DOHH2 (cell line): ENCODE data around the gene MTARC1.

ENCODE experiments used
- H3F3A ChIP-seq: fragments of 200-600 bp; sonication (generic), shearing (Covaris generic); 2 replicates; pipeline ENCODE4 v1.6.0; 2016; ENCODE audit warnings: antibody characterized with exemption, mild to moderate bottlenecking; ENCODE audit not compliant: control insufficient read depth, insufficient read depth
- H3K27ac ChIP-seq: fragments of 200-600 bp; sonication (generic); 2 replicates; pipeline ENCODE4 v1.5.1; 2014; ENCODE audit warnings: low read depth, mild to moderate bottlenecking, low read length, moderate library complexity
- H3K27me3 ChIP-seq: fragments of 200-600 bp; sonication (generic); 2 replicates; pipeline ENCODE4 v1.6.1; 2014; ENCODE audit warnings: mild to moderate bottlenecking, low read length, mixed read lengths; ENCODE audit not compliant: control insufficient read depth
- H3K36me3 ChIP-seq: fragments of 200-600 bp; sonication (generic); 2 replicates; pipeline ENCODE4 v1.6.1; 2014; ENCODE audit warnings: mild to moderate bottlenecking, low read length, moderate library complexity, mixed read lengths; ENCODE audit not compliant: control insufficient read depth
- H3K4me1 ChIP-seq: fragments of 200-600 bp; sonication (generic); 2 replicates; pipeline ENCODE4 v1.6.1; 2014; ENCODE audit warnings: mild to moderate bottlenecking, low read length, mixed read lengths; ENCODE audit not compliant: control insufficient read depth
- H3K4me2 ChIP-seq: fragments of 200-600 bp; sonication (generic); 2 replicates; pipeline ENCODE4 v1.6.0; 2014; ENCODE audit warnings: mild to moderate bottlenecking, low read length, moderate library complexity
- H3K4me3 ChIP-seq: fragments of 200-600 bp; sonication (generic); 2 replicates; pipeline ENCODE4 v1.5.1; 2014; ENCODE audit warnings: mild to moderate bottlenecking, low read length, mixed read lengths
- H3K79me2 ChIP-seq: fragments of 200-600 bp; sonication (generic); 2 replicates; pipeline ENCODE4 v1.6.1; 2014; ENCODE audit warnings: mild to moderate bottlenecking, low read length, mixed read lengths; ENCODE audit not compliant: control insufficient read depth
- H3K9me2 ChIP-seq: fragments of 200-600 bp; sonication (generic); replicated peaks from 2 replicates; pipeline ENCODE4 v1.6.1; 2014; ENCODE audit warnings: mild to moderate bottlenecking, low read length, mixed read lengths; ENCODE audit not compliant: control insufficient read depth
- H3K9me3 ChIP-seq: fragments of 200-600 bp; sonication (generic); 2 replicates; pipeline ENCODE4 v1.6.1; 2014; ENCODE audit warnings: antibody characterized with exemption, low read length, mixed read lengths; ENCODE audit not compliant: control insufficient read depth, insufficient read depth
- H4K20me1 ChIP-seq: fragments of 200-600 bp; sonication (generic); 2 replicates; pipeline ENCODE4 v1.6.0; 2014; ENCODE audit warnings: low read depth, mild to moderate bottlenecking, antibody characterized with exemption, low read length, moderate library complexity; ENCODE audit not compliant: control insufficient read depth, insufficient read depth
- CTCF ChIP-seq: fragments of 200-600 bp; sonication (generic); IDR thresholded peaks from one replicate; pipeline ENCODE4 v1.5.1; 2014; ENCODE audit warnings: antibody characterized with exemption, mild to moderate bottlenecking, low read depth, low read length; ENCODE audit not compliant: poor library complexity, severe bottlenecking
- EZH2phosphoT487 ChIP-seq: fragments of 200-600 bp; sonication (generic); IDR thresholded peaks from 2 replicates; pipeline ENCODE4 v1.6.1; 2017; ENCODE audit warnings: borderline replicate concordance, mild to moderate bottlenecking, antibody characterized with exemption, low read length, moderate library complexity, mixed read lengths

MTARC1 gene

GRCh38 chr1:220786337-220787068 lies at the start of gene MTARC1:
TSS of gene MTARC1 (plus strand) at chr1:220786913. CDS start at chr1:220786945, 32 bp downstream.
- no peaks in the 10 kb centered on the region for H3K9me3 ChIP-seq
- TF ChIP-seq EZH2phosphoT487, result no peak
- no peak for TF ChIP-seq CTCF
- H3F3A ChIP-seq, result no peaks in the 10 kb centered on the region
- H3K27me3 ChIP-seq, result peaks cover 18% of the 10 kb centered on the region
- no peak within 1 kb of the TSS for H3K4me2 ChIP-seq
- no peaks in the 10 kb centered on the region for H3K9me2 ChIP-seq
- no peak within 1 kb of the TSS for H3K27ac ChIP-seq
- H4K20me1 ChIP-seq, result no peaks in the 10 kb centered on the region
- no peaks in the 10 kb centered on the region for H3K4me1 ChIP-seq
- H3K36me3 ChIP-seq, result no peaks in the 10 kb centered on the region
- H3K79me2 ChIP-seq, result no peaks in the 10 kb centered on the region
- H3K4me3 ChIP-seq, result no peak within 1 kb of the TSS

DNA sequence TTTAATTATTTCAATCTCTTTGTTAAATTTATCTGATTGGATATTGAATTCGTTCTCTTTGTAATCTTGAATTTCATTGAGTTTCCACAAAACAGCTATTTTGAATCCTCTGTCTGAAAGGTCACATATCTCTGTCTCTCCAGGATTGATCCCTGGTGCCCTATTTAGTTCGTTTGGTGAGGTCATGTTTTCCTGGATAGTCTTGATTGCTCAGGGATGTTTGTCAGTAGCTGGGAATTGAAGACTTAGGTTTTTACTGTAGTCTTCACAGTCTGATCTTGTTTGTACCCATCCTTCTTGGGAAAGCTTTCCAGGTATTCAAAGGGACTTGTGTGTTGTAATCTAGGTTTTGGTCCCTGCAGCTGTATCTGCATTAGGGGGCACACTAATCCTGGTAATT lies 45.4 kb upstream of the MTARC1 start:
- Histone ChIP-seq H3K27me3 (peaks cover 5% of the 10 kb centered on the region; the same call in 1 of the 2 replicates), H3K4me3 (no peak overlapping the region), H3K79me2 (no peaks in the 10 kb centered on the region), H3K4me1 (no peaks in the 10 kb centered on the region), H4K20me1 (no peaks in the 10 kb centered on the region), H3K27ac (no peak overlapping the region), H3K36me3 (no peaks in the 10 kb centered on the region), H3K4me2 (no peak overlapping the region), H3K9me3 (no peaks in the 10 kb centered on the region), H3K9me2 (no peaks in the 10 kb centered on the region), H3F3A (no peaks in the 10 kb centered on the region)
- TF ChIP-seq CTCF (no peak), EZH2phosphoT487 (no peak)

DNA sequence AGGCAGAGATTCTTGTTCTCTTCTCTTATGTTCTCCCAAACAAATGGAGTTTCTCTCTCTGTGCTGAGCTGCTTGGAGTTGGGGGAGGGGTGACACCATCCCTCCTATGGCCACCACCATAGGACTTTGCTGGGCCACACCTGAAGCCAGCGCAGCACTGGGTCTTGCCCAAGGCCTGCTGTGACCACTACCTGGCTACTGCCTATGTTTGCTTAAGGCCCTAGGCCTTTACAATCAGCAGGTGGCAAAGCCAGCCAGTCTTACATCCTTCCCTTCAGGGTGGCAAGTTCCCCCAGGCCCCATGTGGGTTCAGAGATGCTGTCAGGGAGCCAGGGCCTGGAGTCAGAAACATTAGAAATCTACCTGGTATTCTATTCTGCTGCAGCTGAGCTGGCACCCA lies 44.9 kb upstream of the MTARC1 start:
- H3K4me1 ChIP-seq, result no peaks in the 10 kb centered on the region
- H3F3A ChIP-seq, result no peaks in the 10 kb centered on the region
- no peaks in the 10 kb centered on the region for H4K20me1 ChIP-seq
- H3K79me2 ChIP-seq, result no peaks in the 10 kb centered on the region
- no peak overlapping the region for H3K4me2 ChIP-seq
- H3K27me3 ChIP-seq, result peaks cover 5% of the 10 kb centered on the region; the same call in 1 of the 2 replicates
- no peaks in the 10 kb centered on the region for H3K9me2 ChIP-seq
- no peak overlapping the region for H3K4me3 ChIP-seq
- no peaks in the 10 kb centered on the region for H3K36me3 ChIP-seq
- TF ChIP-seq CTCF (no peak), EZH2phosphoT487 (no peak)
- no peak overlapping the region for H3K27ac ChIP-seq
- H3K9me3 ChIP-seq, result no peaks in the 10 kb centered on the region
